Activated T-helper 17 cell treated with anti-CD3 and anti-CD28 coated beads, Interleukin-2, amount 50 U/mL, for 72 hours (primary cell): ENCODE data around the gene VAV1. TPM values are rescaled to one million over a fixed set of nuclear protein-coding genes. Genes with fewer than 3 reads are reported as not detected.
A peak's percentile ranks its signal among the peaks of the same experiment; 100 is the strongest.
"Not testable (repeated sequence)": the region's sequence is repeated elsewhere in the genome, so short reads cannot be mapped to it uniquely, and the experiment has no call there.

ENCODE experiments used
- ATAC-seq: fragments of 150-1000 bp; cut with Tn5 transposase; replicated peaks from 2 replicates; pipeline ENCODE4 v1.10.0; 2021; ENCODE audit warnings: mild to moderate bottlenecking, moderate library complexity
- H3K27ac Mint-ChIP-seq: one replicate; pipeline ENCODE4 v1.8.0; 2022; ENCODE audit warnings: mixed read lengths
- H3K27me3 Mint-ChIP-seq: one replicate; pipeline ENCODE4 v1.8.0; 2022; ENCODE audit warnings: mixed read lengths
- H3K36me3 Mint-ChIP-seq: one replicate; pipeline ENCODE4 v1.8.0; 2022; ENCODE audit warnings: low read depth, mild to moderate bottlenecking, mixed read lengths
- H3K4me1 Mint-ChIP-seq: one replicate; pipeline ENCODE4 v1.8.0; 2022; ENCODE audit warnings: mixed read lengths
- H3K4me3 Mint-ChIP-seq: one replicate; pipeline ENCODE4 v1.8.0; 2022; ENCODE audit warnings: mild to moderate bottlenecking, mixed read lengths
- H3K9me3 Mint-ChIP-seq: one replicate; pipeline ENCODE4 v1.8.0; 2022; ENCODE audit warnings: mixed read lengths
- total RNA-seq, 2 donors: library from RNA; stranded (reverse); gene quantifications; one replicate each; pipeline ENCODE4 v1.2.3, GENCODE V29; 2022

Gene VAV1
- total RNA-seq, 2 donors from 2014 or later = 110 to 114 TPM

- Mint-ChIP-seq H3K27ac (no peak overlapping the region), H3K9me3 (no peaks in the 10 kb centered on the region), H3K36me3 (peaks cover 94% of the 10 kb centered on the region)
These were observed 27.9 kb upstream of the VAV1 start for GRCh38 chr19:6744381-6745301.

GRCh38 chr19:6745965-6746364 lies 26.5 kb upstream of the VAV1 start:
- peaks cover 5% of the 10 kb centered on the region for H3K4me1 Mint-ChIP-seq
- peaks cover 99% of the 10 kb centered on the region for H3K36me3 Mint-ChIP-seq
- no peak overlapping the region for H3K4me3 Mint-ChIP-seq
- H3K27ac Mint-ChIP-seq = no peak overlapping the region
- H3K27me3 Mint-ChIP-seq = no peaks in the 10 kb centered on the region
- H3K9me3 Mint-ChIP-seq = no peaks in the 10 kb centered on the region
- no peak for ATAC-seq

More at GRCh38 chr19:6744381-6745301, 27.9 kb upstream of the VAV1 start:
- H3K4me3 Mint-ChIP-seq = no peak overlapping the region
- H3K27me3 Mint-ChIP-seq = no peaks in the 10 kb centered on the region
- H3K4me1 Mint-ChIP-seq = peaks cover 5% of the 10 kb centered on the region
- ATAC-seq = no peak

- peaks cover 98% of the 10 kb centered on the region for H3K36me3 Mint-ChIP-seq
- ATAC-seq, H3K27me3 Mint-ChIP-seq, H3K4me1 Mint-ChIP-seq, H3K4me3 Mint-ChIP-seq, H3K9me3 Mint-ChIP-seq, H3K27ac Mint-ChIP-seq: not testable (repeated sequence)
These were observed 24.0 kb upstream of the VAV1 start for GRCh38 chr19:6748543-6748942.

- H3K27me3 Mint-ChIP-seq = no peaks in the 10 kb centered on the region
- H3K4me3 Mint-ChIP-seq = no peak overlapping the region
- H3K36me3 Mint-ChIP-seq = peaks cover 94% of the 10 kb centered on the region
- H3K4me1 Mint-ChIP-seq = peaks cover 10% of the 10 kb centered on the region
- no peaks in the 10 kb centered on the region for H3K9me3 Mint-ChIP-seq
- no peak for ATAC-seq
- no peak overlapping the region for H3K27ac Mint-ChIP-seq
These were observed 22.4 kb upstream of the VAV1 start for GRCh38 chr19:6750062-6750461.

GRCh38 chr19:6751189-6751588 lies 21.3 kb upstream of the VAV1 start:
- no peak for ATAC-seq
- Mint-ChIP-seq H3K4me3 (no peak overlapping the region), H3K27me3 (no peaks in the 10 kb centered on the region), H3K36me3 (peaks cover 91% of the 10 kb centered on the region), H3K4me1 (peaks cover 5% of the 10 kb centered on the region), H3K9me3 (no peaks in the 10 kb centered on the region), H3K27ac (no peak overlapping the region)

- no peaks in the 10 kb centered on the region for H3K27me3 Mint-ChIP-seq
- peaks cover 5% of the 10 kb centered on the region for H3K4me1 Mint-ChIP-seq
- peaks cover 82% of the 10 kb centered on the region for H3K36me3 Mint-ChIP-seq
- no peaks in the 10 kb centered on the region for H3K9me3 Mint-ChIP-seq
- no peak for ATAC-seq
- H3K4me3 Mint-ChIP-seq = peak overlapping the region; percentile 63
- no peak overlapping the region for H3K27ac Mint-ChIP-seq
These were observed 20.0 kb upstream of the VAV1 start for GRCh38 chr19:6752256-6753177.

- Mint-ChIP-seq H3K27me3 (no peaks in the 10 kb centered on the region), H3K36me3 (peaks cover 82% of the 10 kb centered on the region), H3K4me3 (peak overlapping the region; percentile 63), H3K27ac (no peak overlapping the region), H3K4me1 (peaks cover 5% of the 10 kb centered on the region), H3K9me3 (no peaks in the 10 kb centered on the region)
- ATAC-seq = peak; percentile 85
These were observed 19.1 kb upstream of the VAV1 start for GRCh38 chr19:6753178-6754031.

- Mint-ChIP-seq H3K4me1 (peaks cover 5% of the 10 kb centered on the region), H3K4me3 (no peak overlapping the region), H3K27ac (no peak overlapping the region), H3K36me3 (peaks cover 80% of the 10 kb centered on the region), H3K9me3 (no peaks in the 10 kb centered on the region), H3K27me3 (no peaks in the 10 kb centered on the region)
- no peak for ATAC-seq
These were observed 18.4 kb upstream of the VAV1 start for GRCh38 chr19:6754136-6754535.

GRCh38 chr19:6754653-6755463 lies 17.6 kb upstream of the VAV1 start:
- Mint-ChIP-seq H3K9me3 (no peaks in the 10 kb centered on the region), H3K4me1 (peaks cover 5% of the 10 kb centered on the region), H3K27ac (no peak overlapping the region), H3K4me3 (no peak overlapping the region), H3K36me3 (peaks cover 79% of the 10 kb centered on the region), H3K27me3 (no peaks in the 10 kb centered on the region)
- ATAC-seq = no peak

GRCh38 chr19:6760606-6761005 lies 11.9 kb upstream of the VAV1 start:
- peaks cover 54% of the 10 kb centered on the region for H3K36me3 Mint-ChIP-seq
- no peaks in the 10 kb centered on the region for H3K27me3 Mint-ChIP-seq
- no peaks in the 10 kb centered on the region for H3K9me3 Mint-ChIP-seq
- ATAC-seq = no peak
- H3K4me1 Mint-ChIP-seq = no peaks in the 10 kb centered on the region
- H3K27ac Mint-ChIP-seq = no peak overlapping the region
- H3K4me3 Mint-ChIP-seq = no peak overlapping the region

- Mint-ChIP-seq H3K36me3 (peaks cover 51% of the 10 kb centered on the region), H3K27me3 (no peaks in the 10 kb centered on the region), H3K4me3 (no peak overlapping the region), H3K4me1 (peaks cover 2% of the 10 kb centered on the region), H3K27ac (no peak overlapping the region), H3K9me3 (no peaks in the 10 kb centered on the region)
- ATAC-seq = peak; percentile 48
These were observed 11.3 kb upstream of the VAV1 start for GRCh38 chr19:6761053-6761676.

GRCh38 chr19:6762253-6762797 lies 10.2 kb upstream of the VAV1 start:
- not testable (repeated sequence) for ATAC-seq, H3K9me3 Mint-ChIP-seq, H3K4me1 Mint-ChIP-seq, H3K27me3 Mint-ChIP-seq, H3K4me3 Mint-ChIP-seq, H3K27ac Mint-ChIP-seq
- H3K36me3 Mint-ChIP-seq = peaks cover 50% of the 10 kb centered on the region
